Measurements from ENCODE around the gene SH2D2A.

DNA sequence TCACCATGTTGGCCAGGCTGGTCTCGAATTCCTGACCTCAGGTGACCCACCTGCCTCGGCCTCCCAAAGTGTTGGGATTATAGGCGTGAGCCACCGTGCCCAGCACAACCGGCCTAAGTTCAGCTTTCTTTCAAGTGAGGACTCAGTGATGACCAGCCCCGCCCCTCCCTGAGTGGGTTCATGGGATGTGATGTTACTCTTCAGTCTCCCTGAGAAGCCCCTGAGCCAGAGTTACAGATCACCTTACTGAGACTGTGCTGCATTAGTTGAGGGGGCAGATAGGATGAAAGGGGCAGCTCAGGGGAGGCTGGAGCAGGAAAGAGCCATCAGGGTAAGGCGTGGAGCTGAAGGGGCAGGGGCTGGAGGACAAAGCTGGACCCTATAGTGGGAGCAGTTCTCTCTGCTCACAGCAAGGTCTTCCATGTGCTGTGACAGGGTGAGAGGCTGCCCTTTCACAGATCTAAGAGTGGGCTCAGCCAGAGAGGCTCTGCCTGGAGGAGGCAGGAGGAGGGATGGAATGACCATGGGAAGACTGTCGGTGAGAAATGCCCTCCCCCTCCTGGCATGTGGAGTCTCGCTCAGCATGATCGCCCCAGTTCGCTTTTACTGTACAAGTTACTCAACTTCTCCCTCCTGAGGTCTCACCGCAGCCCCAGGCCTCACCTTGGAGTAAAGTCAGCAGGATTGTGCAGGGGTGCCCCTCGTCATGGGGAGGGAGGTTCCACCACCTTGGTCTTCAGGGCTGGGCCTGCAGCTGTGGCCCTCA is 13.4 kb downstream of the SH2D2A start:
- no peak for TF ChIP-seq EZH2 (IDR thresholded peaks at IDR 0.05; ENCODE audit: borderline replicate concordance, insufficient read depth, low read length, poor library complexity, severe bottlenecking)
- TF ChIP-seq, protein P1, sequence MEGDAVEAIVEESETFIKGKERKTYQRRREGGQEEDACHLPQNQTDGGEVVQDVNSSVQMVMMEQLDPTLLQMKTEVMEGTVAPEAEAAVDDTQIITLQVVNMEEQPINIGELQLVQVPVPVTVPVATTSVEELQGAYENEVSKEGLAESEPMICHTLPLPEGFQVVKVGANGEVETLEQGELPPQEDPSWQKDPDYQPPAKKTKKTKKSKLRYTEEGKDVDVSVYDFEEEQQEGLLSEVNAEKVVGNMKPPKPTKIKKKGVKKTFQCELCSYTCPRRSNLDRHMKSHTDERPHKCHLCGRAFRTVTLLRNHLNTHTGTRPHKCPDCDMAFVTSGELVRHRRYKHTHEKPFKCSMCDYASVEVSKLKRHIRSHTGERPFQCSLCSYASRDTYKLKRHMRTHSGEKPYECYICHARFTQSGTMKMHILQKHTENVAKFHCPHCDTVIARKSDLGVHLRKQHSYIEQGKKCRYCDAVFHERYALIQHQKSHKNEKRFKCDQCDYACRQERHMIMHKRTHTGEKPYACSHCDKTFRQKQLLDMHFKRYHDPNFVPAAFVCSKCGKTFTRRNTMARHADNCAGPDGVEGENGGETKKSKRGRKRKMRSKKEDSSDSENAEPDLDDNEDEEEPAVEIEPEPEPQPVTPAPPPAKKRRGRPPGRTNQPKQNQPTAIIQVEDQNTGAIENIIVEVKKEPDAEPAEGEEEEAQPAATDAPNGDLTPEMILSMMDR (IDR thresholded peaks at IDR 0.05; ENCODE audit: poor library complexity, severe bottlenecking), result no peak
- TF ChIP-seq EP300 (conservative IDR thresholded peaks at IDR 0.05; ENCODE audit: poor library complexity, severe bottlenecking), result no peak
- TF ChIP-seq POLR2AphosphoS5 (IDR thresholded peaks at IDR 0.05), result no peak
- TF ChIP-seq, protein P2, sequence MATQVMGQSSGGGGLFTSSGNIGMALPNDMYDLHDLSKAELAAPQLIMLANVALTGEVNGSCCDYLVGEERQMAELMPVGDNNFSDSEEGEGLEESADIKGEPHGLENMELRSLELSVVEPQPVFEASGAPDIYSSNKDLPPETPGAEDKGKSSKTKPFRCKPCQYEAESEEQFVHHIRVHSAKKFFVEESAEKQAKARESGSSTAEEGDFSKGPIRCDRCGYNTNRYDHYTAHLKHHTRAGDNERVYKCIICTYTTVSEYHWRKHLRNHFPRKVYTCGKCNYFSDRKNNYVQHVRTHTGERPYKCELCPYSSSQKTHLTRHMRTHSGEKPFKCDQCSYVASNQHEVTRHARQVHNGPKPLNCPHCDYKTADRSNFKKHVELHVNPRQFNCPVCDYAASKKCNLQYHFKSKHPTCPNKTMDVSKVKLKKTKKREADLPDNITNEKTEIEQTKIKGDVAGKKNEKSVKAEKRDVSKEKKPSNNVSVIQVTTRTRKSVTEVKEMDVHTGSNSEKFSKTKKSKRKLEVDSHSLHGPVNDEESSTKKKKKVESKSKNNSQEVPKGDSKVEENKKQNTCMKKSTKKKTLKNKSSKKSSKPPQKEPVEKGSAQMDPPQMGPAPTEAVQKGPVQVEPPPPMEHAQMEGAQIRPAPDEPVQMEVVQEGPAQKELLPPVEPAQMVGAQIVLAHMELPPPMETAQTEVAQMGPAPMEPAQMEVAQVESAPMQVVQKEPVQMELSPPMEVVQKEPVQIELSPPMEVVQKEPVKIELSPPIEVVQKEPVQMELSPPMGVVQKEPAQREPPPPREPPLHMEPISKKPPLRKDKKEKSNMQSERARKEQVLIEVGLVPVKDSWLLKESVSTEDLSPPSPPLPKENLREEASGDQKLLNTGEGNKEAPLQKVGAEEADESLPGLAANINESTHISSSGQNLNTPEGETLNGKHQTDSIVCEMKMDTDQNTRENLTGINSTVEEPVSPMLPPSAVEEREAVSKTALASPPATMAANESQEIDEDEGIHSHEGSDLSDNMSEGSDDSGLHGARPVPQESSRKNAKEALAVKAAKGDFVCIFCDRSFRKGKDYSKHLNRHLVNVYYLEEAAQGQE (IDR thresholded peaks at IDR 0.05; ENCODE audit: borderline replicate concordance), result no peak
